Measurements from ENCODE around the gene MAN1B1. TPM values are rescaled to one million over a fixed set of nuclear protein-coding genes. Genes with fewer than 3 reads are reported as not detected.
"Not testable (repeated sequence)": the region's sequence is repeated elsewhere in the genome, so short reads cannot be mapped to it uniquely, and the experiment has no call there.

MAN1B1 gene
- total RNA-seq, 1 donor from 2014 or later, result 57.8 TPM

GRCh38 chr9:137052998-137053943 lies 33.5 kb upstream of the MAN1B1 start:
- no peak for DNase-seq (ENCODE audit: low spot score)

- no peak for DNase-seq (ENCODE audit: low spot score)
These were observed 32.5 kb upstream of the MAN1B1 start, which contains the start of gene ENTPD2 for GRCh38 chr9:137053944-137054931. Gene ENTPD2 (minus strand): TSS chr9:137054061. CDS start chr9:137053997, 64 bp downstream.

GRCh38 chr9:137054932-137055384 lies 31.8 kb upstream of the MAN1B1 start:
- no peak for DNase-seq (ENCODE audit: low spot score)

GRCh38 chr9:137055385-137056364 lies 31.1 kb upstream of the MAN1B1 start:
- DNase-seq (ENCODE audit: low spot score), result peak; percentile 86

GRCh38 chr9:137056739-137057415 lies 29.9 kb upstream of the MAN1B1 start:
- no peak for DNase-seq (ENCODE audit: low spot score)

GRCh38 chr9:137057545-137057944 lies 29.2 kb upstream of the MAN1B1 start:
- no peak for DNase-seq (ENCODE audit: low spot score)

- no peak for DNase-seq (ENCODE audit: low spot score)
These were observed 28.1 kb upstream of the MAN1B1 start for GRCh38 chr9:137058521-137059234.

GRCh38 chr9:137062384-137062783 lies 24.4 kb upstream of the MAN1B1 start:
- no peak for DNase-seq (ENCODE audit: low spot score)

GRCh38 chr9:137062798-137063197 lies 24.0 kb upstream of the MAN1B1 start:
- DNase-seq (ENCODE audit: low spot score), result not testable (repeated sequence)

GRCh38 chr9:137063311-137064026 lies 23.3 kb upstream of the MAN1B1 start:
- no peak for DNase-seq (ENCODE audit: low spot score)

GRCh38 chr9:137064027-137064879 lies 22.5 kb upstream of the MAN1B1 start:
- DNase-seq (ENCODE audit: low spot score), result no peak

- DNase-seq (ENCODE audit: low spot score), result no peak
These were observed 22.0 kb upstream of the MAN1B1 start for GRCh38 chr9:137064880-137065164.

- no peak for DNase-seq (ENCODE audit: low spot score)
These were observed 21.3 kb upstream of the MAN1B1 start for GRCh38 chr9:137065336-137065967.

GRCh38 chr9:137066096-137066861 lies 20.5 kb upstream of the MAN1B1 start:
- DNase-seq (ENCODE audit: low spot score), result no peak

GRCh38 chr9:137067860-137068538 lies 18.8 kb upstream of the MAN1B1 start:
- peak; percentile 87 for DNase-seq (ENCODE audit: low spot score)
